ENCODE results near the gene MYO5B.
"Not testable (repeated sequence)": the region's sequence is repeated elsewhere in the genome, so short reads cannot be mapped to it uniquely, and the experiment has no call there.

- not testable (repeated sequence) for TF ChIP-seq ELK1 (IDR thresholded peaks at IDR 0.05; ENCODE audit: borderline replicate concordance, low read depth, low read length); CEBPB (IDR thresholded peaks at IDR 0.05; ENCODE audit: low read depth, low read length); MAZ (IDR thresholded peaks at IDR 0.05; ENCODE audit: borderline replicate concordance, low read depth, low read length); CTCF (conservative IDR thresholded peaks at IDR 0.05; ENCODE audit: low read depth, low read length); BHLHE40 (IDR thresholded peaks at IDR 0.05; ENCODE audit: low read depth, low read length); RAD21 (IDR thresholded peaks at IDR 0.05; ENCODE audit: low read length); MXI1 (IDR thresholded peaks at IDR 0.05; ENCODE audit: borderline replicate concordance, low read depth, low read length); MAFK (IDR thresholded peaks at IDR 0.05; ENCODE audit: low read depth, low read length)
Observed at GRCh38 chr18:49783631-49784030, 411.3 kb downstream of the MYO5B start.

All from IMR-90 (cell line).